Stimulated activated CD4-positive, alpha-beta T cell treated with anti-CD3 and anti-CD28 coated beads, Interleukin-12 subunit alpha, Interleukin-12 subunit beta, amount 100 ng/mL, for 48 hours (primary cell): ENCODE measurements around the gene MAP4K5.

ENCODE experiments used
- DNase-seq, 3 donors: peaks; one replicate each; pipeline ENCODE4 v3.0.0-alpha.2; 2020; ENCODE audit warnings: low read depth in 2 of 3, low spot score in 1 of 3

Gene MAP4K5

GRCh38 chr14:50477760-50478159 is 54.6 kb downstream of the MAP4K5 start:
- DNase-seq, result no peak

GRCh38 chr14:50476134-50476533 is 56.2 kb downstream of the MAP4K5 start:
- no peak for DNase-seq

- no peak for DNase-seq
Observed at GRCh38 chr14:50475460-50475859, 56.9 kb downstream of the MAP4K5 start.

- no peak for DNase-seq
Observed at GRCh38 chr14:50471838-50472465, 60.4 kb downstream of the MAP4K5 start.

DNA sequence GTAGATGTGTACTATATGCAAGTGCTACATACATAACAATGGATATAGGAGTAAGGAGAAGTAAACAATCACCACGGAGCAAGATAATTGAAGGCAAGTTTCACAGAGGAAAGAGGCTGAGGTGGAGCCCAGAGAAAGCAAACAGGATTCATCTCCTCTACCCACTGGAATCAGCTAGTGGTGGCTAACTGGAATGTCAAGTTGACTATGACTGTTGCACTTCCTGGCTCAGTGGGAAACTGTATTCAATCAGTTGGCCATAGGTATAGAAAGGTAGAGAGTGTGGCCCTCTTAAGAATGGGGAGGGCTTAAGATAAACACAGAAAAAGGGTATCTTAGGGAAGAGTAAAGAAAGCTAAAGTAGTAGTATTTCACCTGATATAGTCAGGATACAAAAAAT is 62.4 kb downstream of the MAP4K5 start:
- no peak for DNase-seq

DNA sequence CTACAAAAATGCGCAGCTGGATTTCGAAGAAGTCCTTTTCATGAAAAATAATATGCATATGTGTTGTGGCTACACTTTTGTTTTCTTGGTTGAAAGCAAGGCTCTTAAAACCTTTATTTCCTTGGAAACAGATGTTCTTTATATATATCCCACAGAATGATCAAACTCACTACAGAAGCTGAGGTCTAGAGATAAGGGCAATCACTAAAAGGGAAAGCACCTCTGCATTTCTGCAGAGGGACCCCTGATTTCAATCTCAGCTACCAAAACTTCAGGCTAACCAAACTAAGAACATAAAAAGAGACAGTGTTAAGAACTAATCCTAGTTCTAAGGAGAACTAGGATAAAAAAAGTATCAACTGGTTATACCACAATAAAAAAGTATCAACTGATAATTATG is 70.3 kb downstream of the MAP4K5 start:
- DNase-seq, result no peak

DNA sequence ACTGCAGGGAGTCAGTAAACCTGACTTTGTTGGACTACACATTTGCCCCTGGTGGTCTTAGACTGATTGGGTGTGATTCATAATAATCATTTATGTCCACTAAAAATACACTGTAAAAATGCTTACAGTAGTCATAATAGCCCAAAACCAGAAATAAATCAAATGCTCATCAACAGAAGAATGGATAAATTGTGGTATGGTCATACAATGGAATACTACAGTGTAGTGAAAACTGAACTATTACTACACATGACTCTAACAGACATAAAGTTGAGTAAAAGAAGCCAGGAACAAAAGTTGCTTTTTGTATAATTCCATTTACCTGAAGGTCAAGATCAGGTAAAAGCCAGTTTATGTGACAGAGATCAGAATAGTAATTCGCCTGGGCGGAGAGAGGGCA is 78.5 kb downstream of the MAP4K5 start:
- no peak for DNase-seq

GRCh38 chr14:50452979-50453705 is 79.2 kb downstream of the MAP4K5 start:
- DNase-seq, result no peak

- no peak for DNase-seq
Observed at GRCh38 chr14:50452296-50452695, 80.1 kb downstream of the MAP4K5 start.

DNA sequence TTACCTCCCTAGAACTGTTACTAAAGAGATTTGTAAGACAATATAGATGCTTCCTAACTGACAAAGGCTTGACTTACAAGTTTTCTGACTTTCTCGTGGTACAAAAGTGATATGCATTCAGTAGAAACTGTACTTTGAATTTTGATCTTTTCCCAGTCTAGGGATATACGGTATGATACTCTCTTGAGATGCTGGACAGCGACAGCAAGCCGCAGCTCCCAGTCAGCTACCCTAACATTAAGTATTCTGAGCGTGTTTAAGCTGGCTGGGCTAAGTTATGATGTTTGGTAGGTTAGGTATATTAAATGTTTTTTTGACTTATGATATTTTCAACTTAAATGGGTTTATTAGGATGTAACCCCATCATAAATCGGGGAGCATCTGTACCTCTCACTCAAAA is 80.5 kb downstream of the MAP4K5 start:
- DNase-seq, result no peak

DNA sequence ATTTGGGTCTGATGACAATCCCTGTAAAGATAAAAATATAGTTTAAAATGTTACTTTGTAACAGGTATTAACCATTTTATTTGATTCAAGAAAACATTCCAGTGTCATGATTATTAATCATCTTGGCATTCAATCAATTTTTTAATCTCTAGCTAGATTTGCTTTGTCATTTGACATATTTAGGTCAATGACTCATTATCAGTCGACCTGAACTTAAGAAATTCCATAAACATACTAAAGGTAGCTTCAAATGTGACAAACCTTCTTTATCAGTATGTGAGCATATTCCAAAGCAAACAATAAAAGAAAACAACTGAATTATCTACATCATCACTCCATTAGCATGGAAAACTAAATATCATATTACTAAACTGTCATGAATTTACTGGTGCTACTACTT is 84.9 kb downstream of the MAP4K5 start:
- DNase-seq, result no peak

GRCh38 chr14:50434528-50434927 is 97.8 kb downstream of the MAP4K5 start:
- no peak for DNase-seq

GRCh38 chr14:50432131-50432530 is 100.2 kb downstream of the MAP4K5 start:
- no peak for DNase-seq

DNA sequence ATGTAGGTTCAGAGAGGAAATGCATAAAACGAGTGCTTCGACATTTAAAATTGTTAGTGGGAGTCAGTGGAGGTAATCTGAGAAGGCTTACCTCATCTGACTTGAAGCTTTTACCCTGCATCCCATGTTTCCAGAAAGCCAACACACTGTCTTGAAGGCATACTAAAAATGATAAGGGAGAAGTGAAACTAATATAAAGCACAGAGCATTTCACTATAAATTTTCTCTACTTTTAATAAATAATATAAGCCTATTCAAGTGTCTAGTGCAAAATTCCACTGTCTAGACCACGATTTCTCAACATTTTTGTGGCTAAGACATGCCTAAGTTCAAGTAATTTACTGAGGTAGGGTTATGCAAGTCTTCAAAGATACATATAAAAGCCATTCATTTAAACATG is 106.6 kb downstream of the MAP4K5 start:
- no peak for DNase-seq

GRCh38 chr14:50425105-50425504 is 107.3 kb downstream of the MAP4K5 start:
- no peak for DNase-seq

DNA sequence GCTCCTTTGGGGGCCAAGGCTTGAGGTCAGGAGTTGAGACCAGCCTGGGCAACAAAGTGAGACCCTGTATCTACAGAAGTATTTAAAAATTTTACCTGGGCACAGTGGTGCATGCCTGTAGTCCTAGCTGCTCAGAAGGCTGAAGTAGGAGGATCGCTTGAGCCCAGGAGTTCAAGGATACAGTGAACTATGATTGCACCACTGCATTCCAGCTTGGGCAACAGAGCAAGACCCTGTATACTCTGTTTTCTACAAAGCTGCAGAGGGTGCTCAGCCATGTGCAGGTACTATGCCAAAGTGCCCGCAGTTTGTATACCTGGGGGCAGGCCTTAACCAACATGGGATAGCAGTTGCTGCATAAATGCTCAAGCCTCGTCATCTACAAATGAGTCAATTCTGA is 108.8 kb downstream of the MAP4K5 start:
- no peak for DNase-seq

DNA sequence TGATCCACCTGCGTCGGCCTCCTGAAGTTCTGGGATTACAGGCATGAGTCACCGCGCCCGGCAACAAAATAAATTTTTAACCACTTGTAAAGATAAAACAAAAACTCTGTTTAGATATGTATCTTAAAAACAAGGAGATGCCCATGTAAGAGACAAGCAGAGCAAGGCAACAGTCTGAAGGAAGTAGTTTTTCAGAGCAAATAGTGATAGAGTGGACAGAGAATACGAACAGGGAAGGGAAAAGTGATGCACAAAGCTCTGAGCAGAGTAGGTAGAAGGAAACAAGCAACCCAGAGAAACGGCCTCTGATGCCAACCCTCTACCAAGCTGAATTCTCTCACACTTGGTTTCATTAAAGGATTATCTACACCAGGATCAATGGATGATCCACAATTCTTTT is 110.9 kb downstream of the MAP4K5 start:
- DNase-seq, result no peak

- DNase-seq, result no peak
Observed at GRCh38 chr14:50417853-50418252, 114.5 kb downstream of the MAP4K5 start.

DNA sequence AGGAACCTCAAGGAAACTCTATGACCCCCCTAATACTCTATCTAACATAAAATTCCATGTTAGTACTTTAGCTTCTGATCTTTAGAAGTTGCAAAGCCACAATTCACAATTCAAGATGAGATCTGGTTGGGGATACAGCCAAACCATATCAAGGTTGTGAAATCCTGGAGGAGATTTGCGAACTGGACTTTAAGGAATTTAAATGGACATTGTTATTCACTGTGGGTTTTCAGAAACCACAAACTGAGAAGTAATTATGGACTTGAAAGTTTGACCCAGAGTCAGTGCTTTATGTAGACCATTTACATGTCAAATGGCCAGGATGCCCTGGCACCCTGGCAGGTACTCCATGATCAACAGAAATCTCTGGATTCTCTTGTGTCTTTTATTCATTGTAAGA is 121.4 kb downstream of the MAP4K5 start:
- DNase-seq, result no peak

DNA sequence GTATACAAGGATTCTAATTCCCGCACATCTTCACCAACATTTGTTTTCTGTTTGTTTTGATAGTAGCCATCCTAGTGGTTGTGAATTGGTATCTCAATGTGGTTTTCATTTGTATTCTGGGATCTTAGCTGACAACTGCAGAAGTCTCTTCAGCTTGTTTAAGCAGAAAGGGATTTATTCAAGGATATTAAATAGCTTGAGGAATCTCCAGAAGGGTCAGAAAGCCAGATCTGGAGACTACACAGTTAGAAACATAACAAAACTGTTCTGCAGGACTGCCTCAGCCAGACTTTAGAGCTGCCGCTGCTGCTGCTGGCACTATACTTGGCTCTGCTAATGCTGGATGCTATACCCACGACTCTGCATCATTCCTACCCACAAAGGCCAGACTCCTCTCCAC is 122.3 kb downstream of the MAP4K5 start:
- DNase-seq, result no peak

GRCh38 chr14:50407111-50407812 is 125.1 kb downstream of the MAP4K5 start:
- no peak for DNase-seq

DNA sequence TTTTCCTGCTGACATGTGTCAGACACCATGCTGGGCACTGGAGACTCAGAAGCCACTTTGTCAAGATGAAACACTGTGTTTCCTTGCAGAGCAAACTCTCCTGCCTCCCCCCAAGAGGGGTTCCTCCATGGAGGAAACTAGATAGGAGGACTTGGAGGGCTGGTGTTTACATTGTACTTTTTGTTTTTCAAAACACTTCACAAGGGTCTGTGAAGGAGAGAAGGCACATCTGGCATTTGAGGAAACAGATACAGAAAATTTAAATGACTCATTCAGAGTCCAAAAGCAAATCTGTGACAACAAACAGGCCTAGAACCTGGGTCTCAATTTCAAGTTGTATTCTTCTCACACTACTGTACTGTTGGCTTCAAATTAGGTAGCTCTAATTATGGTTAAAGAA is 128.9 kb downstream of the MAP4K5 start:
- no peak for DNase-seq
